HEK293 (cell line): ENCODE measurements around the gene SARS2.
A peak's percentile ranks its signal among the peaks of the same experiment; 100 is the strongest.

Experiments
- SP2 ChIP-seq: fragments of 450-650 bp; formaldehyde crosslinking; IDR thresholded peaks from 2 replicates; pipeline ENCODE4 v1.5.1; 2016; ENCODE audit warnings: missing biosample characterization, missing genetic modification characterization
- ZNF16 ChIP-seq: fragments of 450-650 bp; formaldehyde crosslinking; IDR thresholded peaks from 2 replicates; pipeline ENCODE4 v1.5.1; 2016; ENCODE audit warnings: low read depth, missing biosample characterization, missing genetic modification characterization
- ZNF169 ChIP-seq: fragments of 450-650 bp; formaldehyde crosslinking; IDR thresholded peaks from 2 replicates; pipeline ENCODE4 v1.5.1; 2016; ENCODE audit warnings: missing biosample characterization, missing genetic modification characterization
- ZNF37A ChIP-seq: fragments of 450-650 bp; IDR thresholded peaks from 2 replicates; pipeline ENCODE4 v1.5.1; 2018; ENCODE audit warnings: missing biosample characterization, missing genetic modification characterization
- ZNF558 ChIP-seq: fragments of 450-650 bp; formaldehyde crosslinking; IDR thresholded peaks from 2 replicates; pipeline ENCODE4 v1.5.1; 2016; ENCODE audit warnings: missing biosample characterization, missing genetic modification characterization
- ZNF747 ChIP-seq: fragments of 450-650 bp; formaldehyde crosslinking; IDR thresholded peaks from 2 replicates; pipeline ENCODE4 v1.5.1; 2016; ENCODE audit warnings: missing biosample characterization, missing genetic modification characterization
- ZXDB ChIP-seq: fragments of 450-650 bp; formaldehyde crosslinking; IDR thresholded peaks from 2 replicates; pipeline ENCODE4 v1.5.1; 2016; ENCODE audit warnings: missing biosample characterization, missing genetic modification characterization
- TF ChIP-seq, protein P1 (sequence below): fragments of 450-650 bp; formaldehyde crosslinking; IDR thresholded peaks from 2 replicates; pipeline ENCODE4 v1.5.1; 2016; ENCODE audit warnings: missing biosample characterization, missing genetic modification characterization

DNA sequence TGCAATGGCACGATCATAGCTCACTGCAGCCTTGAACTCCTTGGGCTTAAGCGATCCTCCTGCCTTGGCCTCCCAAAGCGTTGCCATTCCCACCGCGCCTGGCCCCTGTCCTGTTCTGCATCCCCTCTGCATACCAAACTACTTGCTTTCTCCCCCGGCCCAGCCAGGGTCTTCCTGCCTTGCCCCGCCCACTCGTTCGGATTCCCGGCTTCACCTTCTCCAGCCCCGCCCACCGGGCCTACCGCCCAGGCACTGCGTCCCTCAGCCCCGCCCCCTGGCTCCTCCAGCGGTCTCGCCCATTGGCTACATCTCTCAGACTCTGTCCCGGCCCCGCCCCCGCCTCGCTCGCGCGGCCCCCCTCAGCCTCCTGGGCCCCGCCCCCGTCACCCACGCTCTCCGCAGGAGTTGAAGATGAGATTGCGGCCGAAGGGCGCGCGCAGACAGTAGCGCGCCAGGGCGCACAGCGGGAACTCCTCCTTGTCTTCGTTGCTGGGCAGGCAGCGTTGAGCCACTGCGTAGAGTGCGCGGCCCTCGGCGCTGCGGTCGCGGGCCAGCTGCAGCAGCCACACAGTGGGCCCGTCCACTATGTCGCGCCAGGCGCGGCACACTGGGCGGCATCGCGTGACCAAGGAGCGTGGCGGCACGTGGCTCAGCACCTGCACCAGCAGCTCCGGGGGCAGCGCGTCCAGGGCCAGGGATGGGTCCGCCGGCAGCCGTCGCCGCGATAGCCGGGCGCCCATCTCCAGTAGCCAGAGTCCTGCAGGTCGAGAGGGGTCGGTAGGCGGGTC, 19.2 kb upstream of the SARS2 start:
- TF ChIP-seq, protein P1, sequence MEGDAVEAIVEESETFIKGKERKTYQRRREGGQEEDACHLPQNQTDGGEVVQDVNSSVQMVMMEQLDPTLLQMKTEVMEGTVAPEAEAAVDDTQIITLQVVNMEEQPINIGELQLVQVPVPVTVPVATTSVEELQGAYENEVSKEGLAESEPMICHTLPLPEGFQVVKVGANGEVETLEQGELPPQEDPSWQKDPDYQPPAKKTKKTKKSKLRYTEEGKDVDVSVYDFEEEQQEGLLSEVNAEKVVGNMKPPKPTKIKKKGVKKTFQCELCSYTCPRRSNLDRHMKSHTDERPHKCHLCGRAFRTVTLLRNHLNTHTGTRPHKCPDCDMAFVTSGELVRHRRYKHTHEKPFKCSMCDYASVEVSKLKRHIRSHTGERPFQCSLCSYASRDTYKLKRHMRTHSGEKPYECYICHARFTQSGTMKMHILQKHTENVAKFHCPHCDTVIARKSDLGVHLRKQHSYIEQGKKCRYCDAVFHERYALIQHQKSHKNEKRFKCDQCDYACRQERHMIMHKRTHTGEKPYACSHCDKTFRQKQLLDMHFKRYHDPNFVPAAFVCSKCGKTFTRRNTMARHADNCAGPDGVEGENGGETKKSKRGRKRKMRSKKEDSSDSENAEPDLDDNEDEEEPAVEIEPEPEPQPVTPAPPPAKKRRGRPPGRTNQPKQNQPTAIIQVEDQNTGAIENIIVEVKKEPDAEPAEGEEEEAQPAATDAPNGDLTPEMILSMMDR, result no peak
- TF ChIP-seq SP2 (peak; percentile 56), ZNF747 (no peak), ZNF558 (tag by site-specific recombination) (no peak), ZNF16 (tag by site-specific recombination) (0 out of 2 replicates have a peak, but pooled peaks have one; percentile 14), ZXDB (no peak), ZNF169 (tag by site-specific recombination) (no peak), ZNF37A (tag by site-specific recombination) (no peak)
